Right renal pelvis (tissue), 4 donors: ENCODE measurements around the gene AIF1. TPM values are rescaled to one million over a fixed set of nuclear protein-coding genes. Genes with fewer than 3 reads are reported as not detected.

Experiments
- DNase-seq, 4 donors: peaks; one replicate each; pipeline ENCODE4 v3.0.0-alpha.2; 2013; ENCODE audit warnings: low read depth in 4 of 4, low spot score in 3 of 4, missing footprints in 1 of 4
- polyA plus RNA-seq, 4 donors: library from polyadenylated mRNA; unstranded; fragments of 120-200 nt; gene quantifications; one replicate each; pipeline ENCODE4 v1.2.1, GENCODE V29; 2013; ENCODE audit not compliant: insufficient read length in 4 of 4

The AIF1 gene
- 10 to 100 TPM; 73.2 to 86.0 (median 82.3) TPM for polyA plus RNA-seq

GRCh38 chr6:31614684-31615578, at the start of gene AIF1:
Gene AIF1 (plus strand): TSS chr6:31615234. CDS start chr6:31615330, 96 bp downstream.
- DNase-seq = no peak

- no peak for DNase-seq
Measured at GRCh38 chr6:31567531-31568370, 47.3 kb upstream of the AIF1 start.

GRCh38 chr6:31568537-31568961, 46.5 kb upstream of the AIF1 start:
- no peak for DNase-seq

GRCh38 chr6:31569861-31570536, 45.0 kb upstream of the AIF1 start:
- DNase-seq = no peak

GRCh38 chr6:31572041-31572911, 42.8 kb upstream of the AIF1 start, which contains the start of gene LTA:
Gene LTA (plus strand): TSS chr6:31572289. CDS start chr6:31572743, 454 bp downstream.
- DNase-seq = no peak

GRCh38 chr6:31573239-31574105, 41.6 kb upstream of the AIF1 start:
- DNase-seq = no peak

- DNase-seq = no peak
Measured at GRCh38 chr6:31574106-31575061, 40.6 kb upstream of the AIF1 start.

- DNase-seq = no peak
Measured at GRCh38 chr6:31575335-31575901, 39.6 kb upstream of the AIF1 start, which contains the start of gene TNF. Gene TNF (plus strand): TSS chr6:31575565. CDS start chr6:31575742, 177 bp downstream.

GRCh38 chr6:31575952-31576685, 38.9 kb upstream of the AIF1 start:
- no peak for DNase-seq

- no peak for DNase-seq
Measured at GRCh38 chr6:31576897-31577578, 38.0 kb upstream of the AIF1 start.

- no peak for DNase-seq
Measured at GRCh38 chr6:31577579-31577966, 37.5 kb upstream of the AIF1 start.

GRCh38 chr6:31578184-31579118, 36.6 kb upstream of the AIF1 start:
- no peak for DNase-seq

GRCh38 chr6:31579119-31579505, 35.9 kb upstream of the AIF1 start:
- DNase-seq = no peak

- DNase-seq = no peak
Measured at GRCh38 chr6:31579546-31580437, 35.2 kb upstream of the AIF1 start.
